ENCODE data around the gene PTPN18. TPM values are rescaled to one million over a fixed set of nuclear protein-coding genes. Genes with fewer than 3 reads are reported as not detected.

Gene PTPN18
- total and polyA plus RNA-seq, 2 donors (not counting 3 experiments of a cell fraction or from before 2014, with no cell fraction given) = 39.4 to 39.6 TPM

DNA sequence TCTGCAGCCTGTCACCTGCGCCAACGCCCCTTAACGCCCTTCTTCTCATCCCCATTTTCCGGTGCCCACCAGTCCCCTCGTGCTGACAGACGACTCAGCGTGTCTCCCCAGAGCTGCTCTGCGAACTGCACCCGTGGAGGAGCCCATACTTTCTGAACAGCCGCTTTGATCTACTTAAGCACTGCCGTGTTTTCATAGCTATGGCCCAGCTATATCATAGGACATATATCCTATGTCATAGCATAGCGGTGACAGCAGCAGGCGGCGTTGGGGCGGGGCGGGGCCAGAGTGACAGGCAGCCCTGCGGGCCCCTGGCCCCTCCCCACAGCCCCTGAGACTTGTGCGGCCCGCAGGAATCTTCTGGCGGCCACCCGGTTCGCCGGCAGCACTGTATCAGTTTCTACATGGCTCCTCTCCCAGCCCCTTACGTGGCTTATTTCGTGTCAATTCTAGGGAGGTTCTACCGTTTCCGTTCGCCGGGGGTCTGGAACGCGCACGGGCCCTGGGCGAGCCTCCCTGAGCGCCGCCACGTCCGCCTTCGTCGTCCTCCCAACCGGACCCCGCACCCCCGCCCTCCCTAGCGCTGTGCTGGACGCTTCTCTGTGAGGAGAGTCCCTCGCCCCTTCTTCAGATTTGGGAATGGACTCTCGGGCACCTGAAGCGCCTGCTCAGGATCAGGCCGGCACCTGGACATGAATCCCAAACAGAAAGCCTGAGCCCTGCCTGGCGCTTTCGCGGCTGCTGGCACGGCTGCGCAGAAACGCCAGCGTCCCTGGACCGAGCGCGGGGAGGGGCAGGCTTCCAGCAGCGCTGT lies 35.4 kb downstream of the PTPN18 start:
- DNase-seq (ENCODE audit: low read depth, low spot score) = peak; percentile 77
- no peak for TF ChIP-seq JUN (IDR thresholded peaks at IDR 0.05; ENCODE audit: borderline replicate concordance, insufficient read depth, insufficient read length, low read depth)
- no peak for TF ChIP-seq GATA2 (IDR thresholded peaks at IDR 0.05; ENCODE audit: insufficient read depth, insufficient read length, low read depth, low read length)
- TF ChIP-seq, protein P1, sequence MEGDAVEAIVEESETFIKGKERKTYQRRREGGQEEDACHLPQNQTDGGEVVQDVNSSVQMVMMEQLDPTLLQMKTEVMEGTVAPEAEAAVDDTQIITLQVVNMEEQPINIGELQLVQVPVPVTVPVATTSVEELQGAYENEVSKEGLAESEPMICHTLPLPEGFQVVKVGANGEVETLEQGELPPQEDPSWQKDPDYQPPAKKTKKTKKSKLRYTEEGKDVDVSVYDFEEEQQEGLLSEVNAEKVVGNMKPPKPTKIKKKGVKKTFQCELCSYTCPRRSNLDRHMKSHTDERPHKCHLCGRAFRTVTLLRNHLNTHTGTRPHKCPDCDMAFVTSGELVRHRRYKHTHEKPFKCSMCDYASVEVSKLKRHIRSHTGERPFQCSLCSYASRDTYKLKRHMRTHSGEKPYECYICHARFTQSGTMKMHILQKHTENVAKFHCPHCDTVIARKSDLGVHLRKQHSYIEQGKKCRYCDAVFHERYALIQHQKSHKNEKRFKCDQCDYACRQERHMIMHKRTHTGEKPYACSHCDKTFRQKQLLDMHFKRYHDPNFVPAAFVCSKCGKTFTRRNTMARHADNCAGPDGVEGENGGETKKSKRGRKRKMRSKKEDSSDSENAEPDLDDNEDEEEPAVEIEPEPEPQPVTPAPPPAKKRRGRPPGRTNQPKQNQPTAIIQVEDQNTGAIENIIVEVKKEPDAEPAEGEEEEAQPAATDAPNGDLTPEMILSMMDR (IDR thresholded peaks at IDR 0.05; ENCODE audit: extremely low read depth in 1 of 2, insufficient read depth in 1 of 2, low read depth in 1 of 2, low read length in 2 of 2) = no peak
- TF ChIP-seq, protein P2, sequence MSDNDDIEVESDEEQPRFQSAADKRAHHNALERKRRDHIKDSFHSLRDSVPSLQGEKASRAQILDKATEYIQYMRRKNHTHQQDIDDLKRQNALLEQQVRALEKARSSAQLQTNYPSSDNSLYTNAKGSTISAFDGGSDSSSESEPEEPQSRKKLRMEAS (IDR thresholded peaks at IDR 0.05; ENCODE audit: insufficient read depth, insufficient read length) = no peak
- no peak for TF ChIP-seq POLR2AphosphoS5 (IDR thresholded peaks at IDR 0.05; ENCODE audit: insufficient read depth, low read depth, low read length)
- TF ChIP-seq FOS (IDR thresholded peaks at IDR 0.05; ENCODE audit: borderline replicate concordance, insufficient read depth, low read length) = no peak
- TF ChIP-seq EZH2 (IDR thresholded peaks at IDR 0.05; ENCODE audit: borderline replicate concordance, low read depth, low read length, severe bottlenecking) = no peak
- TF ChIP-seq MYC (IDR thresholded peaks at IDR 0.05; ENCODE audit: low read depth, low read length) = no peak
- TF ChIP-seq POLR2A (IDR thresholded peaks at IDR 0.05; ENCODE audit: low read depth, low read length) = no peak
- Histone ChIP-seq H3K4me1 (ENCODE audit: control insufficient read depth, extremely low read depth, insufficient read depth, low read length) (peaks cover 6% of the 10 kb centered on the region), H3K27ac (ENCODE audit: insufficient read depth, low read depth, low read length) (no peak overlapping the region), H3K9me3 (replicated peaks; ENCODE audit: control insufficient read depth, insufficient read depth, low read length) (no peaks in the 10 kb centered on the region), H3K9ac (replicated peaks; ENCODE audit: extremely low read depth, insufficient read depth, low read length) (peak overlapping the region; percentile 61), H3K36me3 (ENCODE audit: control insufficient read depth in 2 of 2, extremely low read depth in 1 of 2, insufficient read depth in 2 of 2, low read length in 2 of 2) (no peaks in the 10 kb centered on the region), H4K20me1 (replicated peaks; ENCODE audit: control insufficient read depth, extremely low read depth, insufficient read depth, low read length) (no peaks in the 10 kb centered on the region), H3K27me3 (ENCODE audit: control insufficient read depth in 2 of 2, insufficient read depth in 2 of 2, low read length in 2 of 2) (no peaks in the 10 kb centered on the region), H3K4me3 (replicated peaks in 1 of 3; ENCODE audit: insufficient read depth in 1 of 3, low read depth in 1 of 3, low read length in 3 of 3) (peak overlapping the region; percentile 39 to 68 (median 62)), H3K4me2 (ENCODE audit: insufficient read depth, low read length) (peak overlapping the region; percentile 84), H3K79me2 (ENCODE audit: control insufficient read depth, insufficient read depth, low read length) (no peaks in the 10 kb centered on the region), H3K9me1 (replicated peaks; ENCODE audit: control insufficient read depth, extremely low read depth, insufficient read depth, low read length) (no peaks in the 10 kb centered on the region), H2AFZ (ENCODE audit: low read depth, low read length) (peak overlapping the region; percentile 78)
- FAIRE-seq = peak; percentile 82
- CTCF ChIA-PET = interaction anchor here (2.1 kb wide), 1 partner anchor 18 kb away, joined by 6 read pairs; no protein-coding TSS in a partner anchor
- intact Hi-C loops (cut with micrococcal nuclease) (no loop called here), dilution Hi-C loops (cut with MboI; ENCODE audit: extremely low pct_ligation_motif_present, low sequenced_read_pairs) (no loop called here)
- BruUV-seq (replicated peaks) = no TSS peak
- POLR2A ChIA-PET = no interaction called here
